HG03097 (cell line): ENCODE measurements around the gene KIF26B.
"Not testable (repeated sequence)": the region's sequence is repeated elsewhere in the genome, so short reads cannot be mapped to it uniquely, and the experiment has no call there.

ENCODE experiments used
- ATAC-seq: cut with Tn5 transposase; IDR thresholded peaks from one replicate; pipeline ENCODE4 v1.9.1; 2021; ENCODE audit not compliant: unreplicated experiment, low FRiP score

The KIF26B gene

DNA sequence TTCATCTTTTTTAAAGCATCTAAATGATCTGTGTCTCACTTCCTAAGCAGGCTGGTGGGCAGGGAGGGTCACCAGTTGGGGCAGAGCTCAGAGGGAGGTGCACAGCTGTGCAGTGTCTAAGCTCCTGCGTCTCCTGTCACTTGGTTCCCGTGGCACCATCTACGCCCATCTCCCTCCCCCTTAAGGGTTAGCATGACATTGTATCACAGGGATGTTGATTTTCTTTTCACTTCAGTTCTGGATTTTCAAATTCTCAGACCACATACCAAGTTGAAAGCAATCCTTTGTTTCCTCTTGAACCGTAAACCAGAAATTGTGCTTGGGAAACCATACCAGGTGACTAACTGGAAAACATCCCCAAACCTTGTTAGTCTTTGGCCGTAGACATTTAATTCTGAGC, 187.0 kb downstream of the KIF26B start:
- ATAC-seq, result no peak

DNA sequence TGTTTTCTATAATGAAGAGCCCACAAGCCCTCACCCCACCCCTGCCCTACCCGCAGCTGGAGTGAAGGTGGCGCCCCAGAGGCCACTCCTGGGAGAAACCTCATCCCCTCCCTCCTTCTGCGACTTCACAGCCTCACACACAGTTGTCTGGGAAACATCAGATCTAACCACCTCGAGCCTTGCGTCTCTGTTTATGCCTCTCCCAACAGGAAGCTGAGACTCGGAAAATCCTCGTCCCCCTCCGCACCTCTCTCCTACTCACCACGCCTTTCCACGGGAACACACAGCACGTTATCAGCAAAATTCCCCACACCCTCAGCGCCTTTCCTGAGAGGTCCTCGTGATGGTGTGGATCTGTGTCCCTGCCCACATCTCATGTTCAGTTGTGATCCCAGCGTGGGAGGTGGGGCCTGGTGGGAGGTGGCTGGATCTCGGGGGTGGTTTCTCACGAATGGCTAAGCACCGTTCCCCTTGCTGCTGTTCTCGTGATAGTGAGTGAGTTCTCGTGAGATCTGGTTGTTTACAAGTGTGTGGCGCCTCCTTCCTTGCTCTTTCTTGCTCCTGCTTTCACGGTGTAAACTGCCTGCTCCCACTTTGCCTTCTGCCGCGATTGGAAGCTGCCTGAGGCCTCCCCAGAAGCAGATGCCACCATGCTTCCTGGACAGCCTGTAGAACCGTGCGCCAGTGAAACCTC, 190.6 kb downstream of the KIF26B start:
- ATAC-seq, result no peak

DNA sequence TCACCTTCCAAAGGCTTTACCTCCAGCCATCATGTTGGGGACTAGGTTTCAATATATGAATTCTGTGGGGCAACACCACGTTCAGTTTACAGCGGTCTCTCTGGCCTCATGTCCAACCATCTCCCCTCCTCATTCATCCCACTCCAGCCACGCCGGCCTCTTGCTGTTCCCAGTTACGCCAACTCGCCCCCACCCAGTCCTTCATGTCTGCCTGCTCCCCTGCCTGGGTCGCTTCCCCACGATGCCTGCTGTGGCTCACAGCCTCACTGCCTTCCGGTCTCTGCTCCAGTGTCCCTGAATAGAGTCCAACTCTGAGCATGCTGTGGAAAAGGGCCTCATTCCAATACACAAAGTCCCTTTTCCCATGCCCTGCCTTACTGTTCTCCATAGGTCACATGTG, 193.8 kb downstream of the KIF26B start:
- ATAC-seq, result no peak

DNA sequence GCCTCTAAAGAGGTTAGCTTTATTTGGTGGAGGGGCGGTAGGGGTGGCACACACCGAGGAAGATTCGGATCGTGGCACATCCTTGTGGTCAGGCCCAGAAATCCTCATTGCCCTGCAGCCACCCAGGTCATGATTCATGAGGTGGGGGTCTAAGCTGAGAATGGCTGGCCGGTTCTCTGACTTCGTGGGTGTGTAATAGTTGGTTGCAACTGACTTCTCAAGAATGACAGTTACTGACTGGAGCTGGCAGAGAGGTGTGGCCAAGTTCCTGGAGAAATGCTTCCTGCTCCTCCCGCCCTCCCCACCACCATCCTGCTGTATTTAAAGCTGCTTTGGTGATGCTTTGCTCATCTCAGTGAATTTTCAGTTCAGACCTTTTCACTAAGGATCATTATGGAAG, 198.6 kb downstream of the KIF26B start:
- no peak for ATAC-seq

DNA sequence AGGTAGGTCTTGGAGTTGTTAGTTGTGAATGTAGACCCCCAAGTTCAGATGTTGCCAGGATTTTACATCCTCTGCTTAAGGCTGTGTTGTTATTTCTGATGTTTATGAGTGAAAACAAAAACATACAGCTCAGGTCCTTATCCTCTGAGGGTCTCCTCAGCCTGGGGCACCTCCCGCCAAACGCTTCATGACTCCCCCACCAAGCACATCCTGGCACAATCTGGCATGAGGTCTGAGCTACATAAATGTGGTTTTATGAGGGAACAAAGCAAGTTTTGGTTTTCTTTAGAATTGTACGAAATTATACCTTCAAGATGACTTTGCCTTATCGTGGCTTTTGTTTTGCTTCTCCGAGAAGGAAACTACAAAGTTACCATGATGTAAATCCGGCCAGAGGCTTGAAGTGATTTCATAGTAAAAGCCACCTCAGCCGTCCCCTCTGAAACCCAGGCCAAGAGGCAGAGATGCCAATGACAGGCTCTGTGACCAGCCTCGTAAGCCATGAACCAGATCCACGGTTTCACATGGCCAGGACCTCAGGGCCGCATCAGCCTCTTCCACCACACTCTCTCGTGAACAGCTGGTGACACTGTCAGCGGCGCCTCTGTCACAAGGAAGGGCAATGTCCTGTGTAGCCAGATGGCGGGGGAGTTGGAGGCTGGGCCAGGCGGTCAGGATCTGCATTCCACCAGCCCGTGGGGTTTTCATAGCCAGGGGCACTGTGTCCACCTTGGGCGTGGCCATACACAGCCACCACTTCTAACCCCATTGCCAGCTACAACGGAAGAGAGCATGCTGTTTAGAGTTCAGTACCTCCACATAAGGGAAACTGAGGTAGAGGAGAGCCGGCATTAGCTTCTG, 199.4 kb downstream of the KIF26B start:
- ATAC-seq, result no peak

DNA sequence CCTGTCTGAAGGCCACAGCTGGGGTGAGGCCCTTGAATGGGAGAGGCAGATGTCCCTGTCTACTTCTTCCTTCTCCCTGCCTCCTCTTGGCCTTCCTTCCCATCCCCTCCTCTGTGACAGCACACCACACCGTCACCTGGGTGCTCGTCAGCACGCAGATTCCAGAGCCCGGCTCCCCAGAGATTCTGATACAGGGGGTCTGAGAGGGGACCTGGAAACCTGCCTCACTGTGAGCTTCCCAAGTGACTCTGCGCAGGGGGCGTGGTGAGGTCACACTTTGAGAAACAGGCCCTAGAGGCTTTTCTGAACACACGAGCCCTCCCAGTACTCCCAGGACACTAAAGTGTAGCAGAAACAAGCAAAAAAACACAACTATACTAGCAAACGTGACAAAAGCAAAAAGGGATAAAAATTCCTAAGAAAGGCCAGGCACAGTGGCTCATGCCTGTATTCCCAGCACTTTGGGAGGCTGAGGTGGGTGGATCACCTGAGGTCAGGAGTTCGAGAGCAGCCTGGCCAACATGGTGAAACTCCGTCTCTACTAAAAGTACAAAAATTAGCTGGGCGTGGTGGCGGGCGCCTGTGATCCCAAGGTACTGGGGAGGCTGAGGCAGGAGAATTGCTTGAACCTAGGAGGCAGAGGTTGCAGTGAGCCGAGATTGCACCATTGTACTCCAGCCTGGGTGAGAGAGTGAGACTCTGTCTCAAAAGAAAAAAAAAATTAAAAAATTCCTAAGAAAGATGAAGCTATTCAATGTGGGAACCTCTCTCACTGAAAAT, 201.3 kb downstream of the KIF26B start:
- ATAC-seq, result not testable (repeated sequence)

DNA sequence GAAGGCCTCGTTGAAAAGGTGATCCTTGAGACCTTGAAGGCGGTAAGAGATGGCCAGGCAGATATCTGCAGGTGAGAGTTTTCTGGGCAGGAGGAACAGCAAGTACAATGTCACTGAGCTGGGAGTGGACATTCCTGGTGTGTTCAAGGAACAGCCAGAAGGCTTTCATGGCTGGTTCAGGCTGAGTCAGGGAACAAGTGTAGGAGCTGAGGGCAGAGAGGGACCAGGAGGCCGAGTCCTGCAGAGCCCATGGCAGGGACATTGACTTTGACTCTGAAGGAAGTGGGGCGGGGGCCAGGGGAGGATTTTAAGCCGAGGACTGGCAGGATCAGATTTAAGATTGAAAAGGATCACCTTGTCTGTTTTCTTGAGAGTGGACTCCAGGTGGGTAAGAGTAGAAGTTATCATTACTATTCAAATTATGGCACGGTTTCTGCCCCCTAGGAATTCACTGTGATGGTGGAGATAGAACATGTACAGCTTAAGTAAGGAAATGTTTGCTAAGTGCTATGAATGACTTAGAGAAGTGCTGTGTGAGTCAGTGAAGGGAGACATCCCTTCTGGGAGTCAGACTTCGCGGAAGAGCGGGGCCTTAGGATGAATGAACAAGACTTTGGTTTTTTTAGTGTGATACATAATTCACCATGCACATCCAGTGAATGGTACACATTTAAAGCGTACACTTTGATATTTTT, 202.3 kb downstream of the KIF26B start:
- ATAC-seq, result no peak

DNA sequence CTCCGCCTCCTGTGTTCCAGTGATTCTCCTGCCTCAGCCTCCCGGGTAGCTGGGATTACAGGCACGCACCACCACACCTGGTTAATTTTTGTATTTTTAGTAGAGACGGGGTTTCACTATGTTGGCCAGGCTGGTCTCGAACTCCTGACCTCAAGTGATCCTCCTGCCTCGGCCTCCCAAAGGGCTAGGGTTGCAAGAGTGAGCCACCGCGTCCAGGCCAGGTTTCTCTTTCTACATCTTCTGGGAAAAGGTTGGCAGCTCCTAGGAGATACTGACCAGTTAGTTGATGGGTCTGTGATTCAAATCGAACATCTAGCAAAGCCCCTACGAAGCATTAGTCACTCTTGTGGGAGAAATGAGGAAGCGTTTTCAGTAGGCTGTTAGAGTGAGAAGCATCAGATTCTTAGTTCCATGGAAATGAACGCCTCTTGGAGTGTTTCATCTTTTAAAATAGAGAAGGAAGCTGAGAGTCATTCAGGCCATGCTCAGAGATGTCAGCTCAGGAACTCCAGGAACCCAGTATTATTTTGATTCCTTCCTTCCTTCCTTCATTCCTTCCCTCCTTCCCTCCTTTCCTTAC, 204.4 kb downstream of the KIF26B start:
- ATAC-seq, result not testable (repeated sequence)

DNA sequence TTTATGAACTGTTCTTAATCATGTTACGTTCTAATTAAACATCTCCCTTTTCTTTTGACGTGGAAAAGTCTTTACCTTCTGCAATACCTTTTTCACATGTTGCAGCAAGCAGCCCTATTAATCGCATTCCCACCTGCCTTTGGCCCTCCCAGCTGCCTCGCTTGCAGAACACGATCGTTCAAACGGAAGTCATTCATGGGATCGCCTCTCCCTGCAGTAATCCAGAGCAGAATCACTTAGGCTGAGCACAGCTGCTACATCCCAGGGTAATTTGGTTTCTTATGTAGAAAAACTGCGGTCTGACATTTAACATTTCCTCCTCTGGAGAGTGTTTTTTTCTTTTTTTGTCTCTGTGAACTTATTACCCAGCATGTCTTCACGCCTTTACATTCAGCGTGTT, 206.3 kb downstream of the KIF26B start:
- no peak for ATAC-seq

DNA sequence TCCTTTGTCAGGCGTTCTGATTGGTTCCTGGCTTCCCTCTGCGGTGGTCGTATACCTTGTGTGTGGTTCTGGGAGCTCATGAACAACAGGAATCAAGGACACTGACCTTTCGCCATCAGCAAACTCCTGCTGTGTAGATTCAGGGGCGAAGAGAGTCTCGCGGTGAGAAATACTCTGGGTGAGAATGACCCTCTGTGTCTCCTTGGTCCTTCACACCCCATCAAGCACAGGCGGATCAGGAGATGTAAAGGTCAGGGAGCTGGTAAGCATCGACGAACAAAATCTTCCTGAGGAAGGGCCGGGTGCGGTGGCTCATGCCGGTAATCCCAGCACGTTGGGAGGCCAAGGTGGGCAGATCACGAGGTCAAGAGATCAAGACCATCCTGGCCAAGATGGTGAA, 207.2 kb downstream of the KIF26B start:
- ATAC-seq, result no peak

DNA sequence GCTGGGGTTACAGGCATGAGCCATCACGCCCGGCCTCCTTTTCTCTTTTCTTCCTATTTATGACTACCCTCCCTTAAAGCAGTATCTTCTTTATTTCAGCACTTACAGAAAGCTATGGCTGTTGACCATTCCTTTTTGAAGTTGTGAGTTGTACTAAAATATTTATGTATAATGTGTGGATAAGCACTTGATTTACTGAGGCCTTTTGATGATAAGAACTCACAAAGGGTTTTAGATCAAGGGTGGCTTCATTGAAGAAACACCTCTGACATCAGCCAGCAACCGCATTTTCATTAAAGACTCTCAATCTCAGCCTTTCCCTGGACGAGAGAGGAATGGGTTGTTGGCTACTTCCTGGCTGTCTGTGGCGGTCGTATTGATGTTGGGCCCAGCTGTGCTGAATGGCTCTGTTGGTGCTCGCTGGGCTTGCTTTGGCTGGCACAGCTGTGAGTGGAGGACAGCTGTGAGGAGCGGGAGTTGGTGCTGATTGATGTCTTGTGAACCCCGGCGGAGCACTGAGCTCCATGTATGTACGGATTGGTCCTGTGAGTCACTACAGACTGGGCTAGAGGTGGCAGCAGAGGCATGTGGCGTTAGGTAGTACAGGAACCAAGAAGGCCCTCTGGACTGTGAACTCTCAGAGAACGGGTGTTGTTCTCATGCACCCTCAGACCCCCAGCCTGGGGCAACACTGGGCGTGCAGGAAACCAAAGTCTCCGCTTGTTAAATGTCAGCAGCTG, 208.8 kb downstream of the KIF26B start:
- ATAC-seq, result no peak

DNA sequence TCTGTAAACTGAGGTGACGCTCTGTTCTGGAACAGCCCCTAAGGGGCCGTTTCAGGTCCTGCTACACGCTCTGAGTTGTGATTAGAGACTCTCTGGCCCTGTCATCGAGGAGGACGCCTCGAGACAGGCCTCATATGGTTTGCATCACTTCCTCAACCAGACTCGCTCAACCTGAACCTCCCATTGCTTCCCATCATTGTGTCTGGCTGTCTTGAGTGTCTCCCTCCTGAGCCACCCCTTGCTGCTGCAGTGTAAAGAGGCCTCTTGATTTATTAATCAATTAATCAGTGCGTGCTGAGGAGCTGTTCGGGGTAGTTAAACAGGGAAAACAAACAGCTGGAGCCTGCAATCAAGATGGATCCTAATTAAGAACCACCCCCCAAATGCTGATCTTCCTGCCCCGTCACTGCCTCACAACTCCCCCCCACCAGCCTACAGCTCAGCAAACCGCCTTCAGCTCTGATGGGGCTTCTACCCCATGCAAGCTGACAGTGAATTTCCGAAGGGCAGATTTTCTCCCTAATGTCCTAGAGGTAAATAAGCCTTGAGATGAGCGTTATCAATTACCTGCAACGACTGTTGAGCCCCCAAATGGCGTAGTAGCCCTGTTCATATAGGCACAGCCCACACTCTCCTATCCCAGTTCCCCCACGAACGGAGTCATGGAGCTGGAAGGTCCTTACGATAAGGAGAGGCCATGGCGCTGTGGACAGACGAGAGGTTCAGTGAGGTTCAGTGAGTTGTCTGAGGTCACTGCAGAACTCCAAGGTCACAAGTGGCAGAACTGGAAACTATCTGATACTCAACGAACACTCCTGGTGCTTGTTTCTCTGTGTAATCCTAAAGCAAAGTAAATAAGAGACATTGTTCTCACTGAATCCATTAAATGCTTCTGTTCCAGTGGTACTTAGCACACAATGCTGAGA, 210.6 kb downstream of the KIF26B start:
- no peak for ATAC-seq

DNA sequence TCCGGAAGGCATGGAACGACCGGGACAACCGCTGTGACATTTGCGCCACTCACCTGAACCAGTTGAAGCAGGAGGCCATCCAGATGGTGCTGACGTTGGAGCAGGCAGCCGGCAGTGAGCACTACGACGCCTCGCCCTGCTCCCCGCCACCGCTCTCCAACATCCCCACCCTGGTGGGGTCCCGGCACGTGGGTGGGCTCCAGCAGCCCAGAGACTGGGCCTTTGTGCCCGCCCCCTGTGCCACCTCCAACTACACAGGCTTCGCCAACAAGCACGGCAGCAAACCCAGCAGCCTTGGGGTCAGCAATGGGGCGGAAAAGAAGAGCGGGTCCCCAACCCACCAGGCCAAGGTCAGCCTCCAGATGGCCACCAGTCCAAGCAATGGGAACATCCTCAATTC, 212.1 kb downstream of the KIF26B start:
- no peak for ATAC-seq

DNA sequence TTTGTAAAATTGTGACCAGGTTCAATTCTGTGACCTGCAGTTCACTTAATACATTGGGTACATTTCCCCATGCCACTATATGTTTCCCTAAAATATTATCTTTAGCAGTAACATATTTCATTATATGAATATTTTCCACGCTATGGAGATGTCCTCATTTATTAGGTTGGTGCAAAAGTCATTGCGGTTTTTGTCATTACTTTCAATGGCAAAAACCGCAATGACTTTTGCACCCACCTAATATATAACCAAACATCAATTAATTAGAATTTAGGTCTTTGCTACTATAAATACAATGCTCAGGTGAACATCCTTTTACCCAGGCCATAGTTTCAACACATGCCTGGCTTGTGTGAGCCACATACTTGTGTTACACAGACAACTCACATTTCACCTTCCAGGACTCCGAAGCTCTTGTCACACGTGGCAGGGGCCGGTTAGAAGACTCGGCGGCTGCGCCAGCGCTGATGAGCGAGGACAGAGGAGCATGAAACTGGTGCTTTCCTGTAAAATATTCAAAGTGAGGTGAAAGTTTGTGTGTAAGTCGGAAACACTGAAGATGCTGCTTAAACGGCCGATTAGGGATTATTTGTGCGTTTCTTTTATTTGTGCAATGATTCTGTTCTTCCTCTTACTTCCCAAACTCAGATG, 215.5 kb downstream of the KIF26B start:
- no peak for ATAC-seq

DNA sequence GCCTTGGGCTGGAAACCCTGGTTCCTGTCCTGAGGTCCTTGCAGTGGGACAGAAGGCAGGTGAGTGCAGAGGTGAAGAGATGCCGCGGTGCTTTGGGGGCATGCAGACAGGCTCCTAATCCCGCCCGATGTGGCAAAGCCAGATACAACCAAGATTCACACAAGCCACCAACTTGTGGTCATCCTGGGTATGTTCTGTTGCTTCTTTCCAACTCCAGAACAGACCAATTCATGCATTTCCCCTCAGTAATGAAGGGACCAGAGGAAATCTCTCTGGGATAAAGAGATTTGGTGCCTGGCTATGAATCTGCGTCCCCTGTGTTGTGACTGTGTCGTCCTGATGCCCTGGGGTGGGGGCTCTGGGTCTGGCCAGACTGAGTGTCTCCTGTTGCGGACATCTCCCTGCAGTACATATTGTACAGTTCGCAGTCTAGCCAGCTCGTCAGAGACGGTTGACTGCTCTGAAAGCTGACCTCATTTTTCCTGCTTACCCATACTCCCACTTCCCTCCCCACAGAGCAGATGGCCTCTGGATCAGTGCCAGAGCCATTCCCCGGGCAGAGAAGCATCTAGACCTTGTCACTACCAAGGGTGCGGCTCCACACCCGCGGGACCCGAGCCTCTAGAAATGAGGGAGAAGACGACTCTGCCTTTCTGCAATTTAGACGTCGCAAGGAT, 216.3 kb downstream of the KIF26B start:
- no peak for ATAC-seq

DNA sequence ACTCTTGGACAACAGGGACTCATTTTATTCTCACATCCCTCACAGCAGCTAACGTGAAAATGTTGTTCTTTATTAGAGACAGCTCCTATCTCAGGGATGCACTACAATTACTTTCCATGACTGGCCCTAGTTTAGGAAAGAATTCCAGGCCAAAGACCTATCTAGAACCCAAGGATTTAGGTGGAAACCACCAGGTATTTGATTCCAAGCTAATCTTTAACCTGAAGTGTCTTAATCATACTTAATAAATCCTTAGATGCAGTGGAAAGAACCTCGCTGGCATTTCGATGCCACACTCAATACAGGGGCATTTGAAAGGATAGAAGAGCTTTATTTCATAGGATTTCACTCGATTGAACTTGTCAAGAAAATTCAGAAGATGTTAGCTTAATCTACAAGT, 218.3 kb downstream of the KIF26B start:
- no peak for ATAC-seq

DNA sequence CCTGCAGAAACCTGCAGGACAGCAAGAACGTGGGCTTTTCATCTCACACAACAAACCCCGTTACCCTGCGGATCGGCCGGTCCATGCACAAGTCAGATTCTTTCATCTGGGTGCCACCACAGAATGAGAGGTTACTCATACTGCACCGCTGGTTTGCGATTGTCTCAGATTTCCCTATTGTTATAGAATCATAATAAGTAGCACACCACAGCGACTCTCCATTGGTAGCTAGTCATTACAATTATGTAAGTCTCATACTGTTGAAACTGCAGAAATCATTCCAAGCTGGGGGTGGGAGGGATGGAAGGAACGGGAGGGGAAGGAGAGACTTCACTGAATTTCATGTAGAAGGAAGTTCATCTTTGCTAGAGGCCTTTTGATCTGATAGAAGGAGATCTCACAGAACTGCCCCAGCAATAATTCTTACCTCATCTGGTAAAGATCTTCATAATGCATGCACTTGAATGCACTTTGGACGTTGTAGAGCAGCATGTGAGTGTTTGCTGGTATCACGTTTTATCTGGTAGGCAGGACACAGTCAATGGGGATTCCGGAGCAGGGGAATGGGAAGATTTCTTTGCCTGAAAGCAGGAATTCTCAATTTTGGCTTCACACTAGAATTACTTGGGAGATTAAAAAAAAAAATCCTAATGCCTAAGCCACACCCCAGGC, 221.1 kb downstream of the KIF26B start:
- ATAC-seq, result no peak
